Heart left ventricle (tissue), 13 donors: ENCODE data around the gene ITPK1.

Source experiments
- CTCF ChIP-seq, 12 donors: fragments of 200-600 bp; sonication (generic) in 4 of 12; IDR thresholded peaks; one replicate each; pipeline versions ENCODE4 v1.5.0 to v1.8.0; 2018 to 2022; ENCODE audit warnings: antibody characterized with exemption in 12 of 12, mild to moderate bottlenecking in 5 of 12
- POLR2A ChIP-seq, 2 donors: fragments of 450-650 bp; IDR thresholded peaks; one replicate each; pipeline ENCODE4 v1.6.1; 2017; ENCODE audit warnings: antibody characterized with exemption in 2 of 2, mild to moderate bottlenecking in 2 of 2, moderate library complexity in 2 of 2
- donor health status: ischemic (EF 13 %, LVEDD 7.1; RV severe dilation, severe dysfunction).
- donor health status: DM: no; HTN: yes; CAD: no.
- donor health status: DM: no; HTN: no; CAD: no.
- donor health status: ischemic (EF 25% LVEDD 6.9; RV normal size, moderate dysfunction).
- donor health status: ischemic (EF 25% LVEDD 5.7; RV mildly dilated, moderate dysfunction).
- donor health status: ischemic (EF 35%, LVEDD 5.7; RV mildly dilated, moderate dysfunction).
- donor health status: nonischemic (EF 11% LVEDD 7.7; RV severe dilation, severe dysfunction).
- donor health status: DM: yes; HTN: yes; CAD: no.
- donor health status: PGD.
- donor health status: ischemic (EF 29% LVEDD 5.4; RV normal size, mild dysfunction).
- donor health status: nonischemic (EF 23%, LVEDD 6.1; RV moderate dilation, normal function).

- TF ChIP-seq CTCF (IDR thresholded peaks at IDR 0.05): no peak
- TF ChIP-seq POLR2A (IDR thresholded peaks at IDR 0.05): no peak
Observed at GRCh38 chr14:93045965-93046704, 69.6 kb downstream of the ITPK1 start.
